ENCODE results near the gene NLRP7. TPM values are rescaled to one million over a fixed set of nuclear protein-coding genes. Genes with fewer than 3 reads are reported as not detected.

Gene NLRP7
- total and polyA plus RNA-seq, 2 of the 4 experiments (the other 2 are of a cell fraction) = not detected

GRCh38 chr19:54888239-54888638 is 59.1 kb downstream of the NLRP7 start:
- H3K4me3 ChIP-seq (ENCODE audit: insufficient read depth, low read depth, low read length) = no peak overlapping the region
- in situ Hi-C loops (cut with MboI; ENCODE audit: low sequenced_read_pairs) (no loop called here), intact Hi-C loops (cut with micrococcal nuclease) (no loop called here), dilution Hi-C loops (cut with HindIII; ENCODE audit: low sequenced_read_pairs, unreplicated experiment) (no loop called here)
- H3K56ac ChIP-seq (ENCODE audit: extremely low read depth, insufficient read depth, low read length) = no peak overlapping the region
- H2BK20ac ChIP-seq (ENCODE audit: low read depth, low read length) = no peak overlapping the region
- no peaks in the 10 kb centered on the region for H3K36me3 ChIP-seq (ENCODE audit: control insufficient read depth, insufficient read depth, low read length)
- ChIA-PET POLR2A (ENCODE audit: unreplicated experiment) (no interaction called here), CTCF (no interaction called here)
- no peaks in the 10 kb centered on the region for H3K9me1 ChIP-seq (ENCODE audit: insufficient read depth, low read length)
- no peaks in the 10 kb centered on the region for H3K4me1 ChIP-seq (ENCODE audit: control insufficient read depth, insufficient read depth, low read length)
- H2AK5ac ChIP-seq (ENCODE audit: low read depth, low read length) = no peak overlapping the region
- H4K91ac ChIP-seq (ENCODE audit: insufficient read depth, low read depth, low read length) = no peak overlapping the region
- WGBS, 2 experiments (ENCODE audit: extremely low coverage in 2 of 2, insufficient read length in 1 of 2) = 100% methylated on average over 2 of the region's 10 CpGs; no CpG with 5 or more reads in 1 of the 2 experiments
- DNase-seq (no peak), ATAC-seq (ENCODE audit: low read depth) (no peak)
- no peak overlapping the region for H2BK120ac ChIP-seq (ENCODE audit: low read depth, low read length)
- H3K4me2 ChIP-seq (ENCODE audit: low read depth, low read length) = no peak overlapping the region
- no peak overlapping the region for H3K4ac ChIP-seq (ENCODE audit: low read depth, low read length)
- no peak overlapping the region for H2AK9ac ChIP-seq (replicated peaks; ENCODE audit: low read depth, low read length, poor library complexity)
- H3K79me1 ChIP-seq (ENCODE audit: low read depth in 1 of 2, low read length in 2 of 2) = no peaks in the 10 kb centered on the region
- H4K5ac ChIP-seq (ENCODE audit: low read depth, low read length) = no peak overlapping the region
- H2BK5ac ChIP-seq (ENCODE audit: low read depth, low read length, poor library complexity, severe bottlenecking) = no peak overlapping the region
- no peak overlapping the region for H4K8ac ChIP-seq (ENCODE audit: low read depth in 2 of 2, low read length in 2 of 2)
- no TSS peak for BruUV-seq (replicated peaks)
- H3K14ac ChIP-seq (replicated peaks; ENCODE audit: low read depth, low read length) = no peak overlapping the region
- H4K20me1 ChIP-seq (ENCODE audit: insufficient read depth, low read length) = no peaks in the 10 kb centered on the region
- no peak overlapping the region for H3K18ac ChIP-seq (ENCODE audit: low read depth, low read length)
- no peak overlapping the region for H3K27ac ChIP-seq (ENCODE audit: insufficient read depth, low read length)
- no peak overlapping the region for H3K23ac ChIP-seq (ENCODE audit: low read depth, low read length)
- no peak overlapping the region for H3K9ac ChIP-seq (ENCODE audit: low read depth, low read length)
- no peak for TF ChIP-seq RFX5 (IDR thresholded peaks at IDR 0.05; ENCODE audit: low read depth, low read length)
- TF ChIP-seq NFE2L2 (IDR thresholded peaks at IDR 0.05; ENCODE audit: low read depth, low read length) = no peak
- no peak for TF ChIP-seq CEBPB (IDR thresholded peaks at IDR 0.05; ENCODE audit: low read depth, low read length)
- TF ChIP-seq POLR2A (IDR thresholded peaks at IDR 0.05; ENCODE audit: low read depth, low read length) = no peak
- TF ChIP-seq ELK1 (IDR thresholded peaks at IDR 0.05; ENCODE audit: borderline replicate concordance, low read depth, low read length) = no peak
- no peak for TF ChIP-seq SMC3 (IDR thresholded peaks at IDR 0.05; ENCODE audit: low read depth, low read length)
- no peak overlapping the region for H2AFZ ChIP-seq (replicated peaks; ENCODE audit: low read length, poor library complexity)
- H3K27me3 ChIP-seq (ENCODE audit: control insufficient read depth, insufficient read depth, low read length) = no peaks in the 10 kb centered on the region
- peaks cover 27% of the 10 kb centered on the region for H3K9me3 ChIP-seq (ENCODE audit: control insufficient read depth, insufficient read depth, low read length)
- no peak overlapping the region for H2BK15ac ChIP-seq (ENCODE audit: low read depth, low read length)

All from IMR-90 (cell line).